Neuron (in vitro differentiated cells): ENCODE data around the gene TXNDC11.

Source experiments
- H2AFZ ChIP-seq: one replicate; pipeline ENCODE4 v1.6.1; 2013; ENCODE audit warnings: low read depth, mild to moderate bottlenecking, inconsistent platforms, low read length, moderate library complexity
- H3K27me3 ChIP-seq: one replicate; pipeline ENCODE4 v1.6.1; 2013; ENCODE audit warnings: low read length; ENCODE audit not compliant: insufficient read depth
- H3K36me3 ChIP-seq: one replicate; pipeline ENCODE4 v1.6.1; 2013; ENCODE audit warnings: low read length; ENCODE audit not compliant: insufficient read depth
- H3K4me1 ChIP-seq: one replicate; pipeline ENCODE4 v1.6.1; 2013; ENCODE audit warnings: low read length; ENCODE audit not compliant: insufficient read depth
- H3K4me3 ChIP-seq: 2 replicates; pipeline ENCODE4 v1.5.1; 2013; ENCODE audit warnings: mild to moderate bottlenecking, low read length, moderate library complexity
- H3K9me3 ChIP-seq: one replicate; pipeline ENCODE4 v1.6.1; 2013; ENCODE audit warnings: low read length

The TXNDC11 gene

DNA sequence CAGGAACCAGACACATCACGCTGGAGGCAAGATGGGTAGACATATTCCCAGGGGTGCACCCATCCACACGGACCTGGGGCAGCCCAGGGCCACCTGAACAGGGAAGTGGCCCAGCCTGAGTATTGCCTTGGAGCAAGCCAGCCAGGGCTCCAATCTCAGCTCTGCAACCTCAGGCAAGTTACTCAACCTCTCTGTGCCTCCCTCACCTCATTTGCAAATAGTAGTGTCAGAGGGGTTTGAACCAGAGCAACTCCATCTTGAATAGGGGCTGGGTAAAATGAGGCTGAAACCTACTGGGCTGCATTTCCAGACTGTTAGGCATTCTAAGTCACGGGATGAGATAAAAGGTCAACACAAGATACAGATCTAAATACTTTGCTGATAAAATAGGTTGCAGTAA, 109.5 kb downstream of the TXNDC11 start:
- Histone ChIP-seq H3K27me3 (peaks cover 3% of the 10 kb centered on the region), H3K36me3 (no peaks in the 10 kb centered on the region), H3K4me3 (no peak overlapping the region), H3K9me3 (no peaks in the 10 kb centered on the region), H2AFZ (no peak overlapping the region), H3K4me1 (peaks cover 12% of the 10 kb centered on the region)

DNA sequence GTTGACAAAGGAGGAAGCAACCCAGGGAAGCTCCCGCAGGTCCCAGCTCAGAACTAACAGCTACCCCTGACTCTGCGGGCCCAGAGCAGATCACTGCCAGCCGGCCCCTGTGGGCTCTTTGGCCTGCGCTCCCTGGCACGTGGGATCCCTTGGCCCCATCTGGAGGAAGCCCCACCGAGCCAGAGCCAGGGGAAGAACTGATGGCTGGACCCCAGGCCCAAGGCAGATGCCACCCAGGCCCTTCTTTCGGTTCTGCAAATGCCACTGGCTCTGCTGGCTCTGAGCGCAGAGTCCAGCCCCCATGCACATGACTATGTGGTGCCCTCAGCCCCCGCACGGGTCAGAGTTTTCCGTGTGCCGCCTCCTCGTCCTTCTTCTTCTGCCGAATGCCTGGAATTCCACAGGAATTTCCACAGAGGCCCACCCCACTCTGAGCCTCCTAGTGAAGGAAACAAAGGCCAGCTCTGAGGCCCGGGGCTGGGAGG, 110.2 kb downstream of the TXNDC11 start:
- H3K36me3 ChIP-seq: no peaks in the 10 kb centered on the region
- no peak overlapping the region for H3K4me3 ChIP-seq
- no peaks in the 10 kb centered on the region for H3K9me3 ChIP-seq
- peaks cover 3% of the 10 kb centered on the region for H3K27me3 ChIP-seq
- H3K4me1 ChIP-seq: peaks cover 12% of the 10 kb centered on the region
- H2AFZ ChIP-seq: peak overlapping the region; percentile 49

DNA sequence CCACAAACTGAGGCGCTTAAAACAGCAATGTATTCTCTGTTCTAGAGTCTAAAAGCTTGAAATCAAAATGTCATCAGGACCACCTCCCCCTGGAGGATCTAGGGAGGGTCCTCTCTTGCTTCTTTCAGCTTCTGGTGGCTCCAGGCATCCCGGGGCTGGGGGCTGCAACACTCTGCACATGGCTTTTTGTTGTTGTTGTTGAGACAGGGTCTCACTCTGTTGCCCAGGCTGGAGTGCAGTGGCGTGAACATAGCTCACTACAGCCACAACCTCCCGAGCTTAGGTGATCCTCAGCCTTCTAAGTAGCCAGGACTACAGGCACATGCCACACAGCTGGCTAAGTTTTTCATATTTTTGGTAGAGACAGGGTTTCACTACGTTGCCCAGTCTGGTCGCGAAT, 111.4 kb downstream of the TXNDC11 start:
- H3K4me3 ChIP-seq: no peak overlapping the region
- no peak overlapping the region for H2AFZ ChIP-seq
- H3K9me3 ChIP-seq: no peaks in the 10 kb centered on the region
- H3K36me3 ChIP-seq: no peaks in the 10 kb centered on the region
- H3K4me1 ChIP-seq: peaks cover 12% of the 10 kb centered on the region
- H3K27me3 ChIP-seq: peaks cover 3% of the 10 kb centered on the region

DNA sequence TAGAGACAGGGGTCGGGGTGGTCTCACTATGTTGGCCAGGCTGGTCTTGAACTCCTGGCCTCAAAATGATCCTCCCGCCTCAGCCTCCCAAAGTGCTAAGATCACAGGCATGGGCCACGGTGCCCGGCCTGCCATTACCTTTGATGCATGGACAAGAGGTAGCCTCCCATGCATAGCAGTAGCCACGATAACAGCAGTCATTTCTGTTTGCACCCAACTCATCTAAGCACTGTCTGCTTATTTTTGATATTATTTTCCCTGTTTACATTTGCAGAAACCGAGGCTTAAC, 111.9 kb downstream of the TXNDC11 start:
- H3K4me1 ChIP-seq: peaks cover 12% of the 10 kb centered on the region
- no peaks in the 10 kb centered on the region for H3K9me3 ChIP-seq
- H3K27me3 ChIP-seq: peaks cover 3% of the 10 kb centered on the region
- H2AFZ ChIP-seq: no peak overlapping the region
- H3K4me3 ChIP-seq: no peak overlapping the region
- no peaks in the 10 kb centered on the region for H3K36me3 ChIP-seq

DNA sequence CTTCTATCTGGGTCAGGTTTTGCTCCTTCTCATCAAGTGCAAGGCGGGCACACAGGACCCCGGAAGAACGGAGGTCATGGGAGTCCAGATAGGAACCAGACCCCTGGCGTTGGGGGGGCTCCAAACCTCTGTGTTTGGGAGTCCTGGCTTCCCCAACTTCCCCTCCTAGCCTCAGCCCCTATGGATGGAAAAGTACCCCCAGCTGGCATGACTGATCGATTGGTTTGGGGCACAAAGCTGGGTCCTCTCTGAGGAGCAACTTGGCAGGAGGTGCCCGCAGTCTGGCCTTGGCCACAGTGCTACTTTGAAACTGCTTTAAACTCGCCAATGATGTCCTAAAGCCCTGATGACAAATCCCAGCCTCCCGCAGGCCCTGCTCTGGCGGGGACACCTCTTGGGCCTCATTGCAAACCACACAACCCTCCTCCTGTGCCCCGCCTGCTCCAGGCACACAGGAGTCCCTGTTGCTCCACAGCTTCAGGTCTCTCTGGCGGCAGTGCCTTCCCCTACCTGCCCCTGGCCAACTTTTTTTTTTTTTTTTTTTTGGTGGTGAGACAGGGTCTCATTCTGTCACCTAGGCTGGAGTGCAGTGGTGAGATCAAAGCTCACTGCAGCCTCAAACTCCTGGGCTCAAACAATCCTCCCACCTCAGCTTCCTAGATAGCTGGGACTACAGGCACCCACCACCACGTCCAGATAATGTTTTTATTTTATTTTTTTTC, 112.5 kb downstream of the TXNDC11 start:
- Histone ChIP-seq H3K9me3 (no peaks in the 10 kb centered on the region), H3K4me3 (no peak overlapping the region), H3K27me3 (peaks cover 3% of the 10 kb centered on the region), H3K36me3 (no peaks in the 10 kb centered on the region), H3K4me1 (peaks cover 12% of the 10 kb centered on the region), H2AFZ (no peak overlapping the region)
